Mammary microvascular endothelial cell (primary cell): Measurements from ENCODE around the gene KAT7. TPM values are rescaled to one million over a fixed set of nuclear protein-coding genes. Genes with fewer than 3 reads are reported as not detected.

Source experiments
- total RNA-seq: library from RNA; depleted of rRNA; stranded (reverse); fragments of >200 nt; gene quantifications from 2 replicates; pipeline ENCODE4 v1.2.3, GENCODE V29; 2015

KAT7 gene
- 21.1 and 31.1 TPM in 2 replicates for total RNA-seq

DNA sequence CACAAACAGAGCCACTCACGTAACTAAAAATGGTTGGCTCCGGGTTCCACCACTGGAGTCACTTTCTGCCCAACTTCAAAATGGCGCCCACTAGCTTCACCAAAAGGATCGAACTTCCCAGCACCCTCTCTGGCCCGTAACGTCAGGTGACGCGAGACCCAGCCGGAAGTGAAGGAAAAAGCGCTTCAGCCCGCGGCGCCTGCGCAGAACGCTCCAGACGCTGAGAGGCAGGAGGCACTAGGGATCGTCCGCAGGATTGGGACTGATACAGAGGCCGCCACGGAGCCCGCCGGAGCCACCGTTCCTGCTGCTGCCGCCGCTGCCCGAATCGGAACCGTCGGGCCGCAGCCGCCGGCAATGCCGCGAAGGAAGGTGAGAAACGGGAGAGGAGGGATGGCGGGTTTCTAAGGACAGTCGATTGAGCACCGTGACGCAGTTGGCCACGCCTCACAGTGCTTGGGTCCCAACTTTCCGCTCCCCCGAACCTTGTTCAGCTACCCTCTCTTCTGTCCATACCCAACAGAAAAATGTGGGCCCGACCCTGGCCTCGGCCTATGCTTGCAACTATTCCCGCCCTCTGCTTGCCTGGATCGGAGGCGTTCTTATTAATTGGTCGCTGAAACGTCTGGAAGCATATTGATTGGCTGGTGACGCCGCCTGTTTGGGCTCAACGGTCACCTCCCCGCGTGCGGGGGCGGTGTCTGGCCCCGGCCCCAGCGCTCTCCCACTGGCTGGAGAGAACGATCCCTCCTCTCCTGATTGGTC is at the start of gene KAT7:
KAT7 (plus strand) TSS at position 204 of the 765 bp plus-strand sequence; CDS start at position 358, 154 bp downstream.

DNA sequence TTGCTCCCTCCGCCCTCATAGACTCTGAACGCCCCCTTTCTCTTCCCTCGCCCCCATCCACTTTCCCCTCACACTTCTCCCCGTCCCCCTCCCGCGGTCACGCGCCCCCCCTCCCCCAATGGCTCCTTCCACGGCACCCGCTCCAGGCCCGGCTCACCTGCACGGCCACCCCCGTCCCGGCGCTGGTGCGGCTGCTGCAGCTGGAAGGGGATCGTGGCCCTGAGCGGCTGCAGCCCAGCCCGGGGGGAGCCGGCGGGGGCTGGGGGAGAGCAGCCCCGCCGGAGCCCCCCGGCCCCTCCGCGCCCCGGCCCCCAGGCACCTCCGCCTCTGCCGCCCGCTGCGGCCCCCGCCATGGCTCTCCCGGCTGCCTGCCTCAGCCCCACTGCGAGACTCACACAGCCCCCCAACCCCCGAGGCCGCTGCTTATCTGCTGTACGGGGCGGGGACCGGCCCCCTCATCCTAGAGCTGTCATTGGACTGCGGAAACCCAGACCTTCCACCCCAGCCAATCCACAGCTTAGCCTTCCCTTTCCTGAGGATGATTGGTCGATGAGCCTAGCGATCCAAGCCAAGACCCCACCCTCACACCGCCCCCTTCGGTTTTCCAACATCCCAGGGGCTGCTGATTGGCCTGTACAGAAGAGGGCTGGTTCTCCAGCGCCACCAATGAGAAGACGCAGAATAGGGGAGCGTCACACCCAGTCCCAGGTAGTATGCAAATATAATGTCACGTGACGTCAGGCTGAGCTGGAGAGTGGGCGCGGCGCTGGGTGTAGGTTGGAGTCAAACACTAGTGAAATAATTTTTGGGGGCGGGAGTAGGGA is 24.5 kb upstream of the KAT7 start, which contains the start of gene FAM117A:
FAM117A (minus strand) TSS at position 397 of the 824 bp plus-strand sequence; CDS start at position 353, 44 bp downstream.

DNA sequence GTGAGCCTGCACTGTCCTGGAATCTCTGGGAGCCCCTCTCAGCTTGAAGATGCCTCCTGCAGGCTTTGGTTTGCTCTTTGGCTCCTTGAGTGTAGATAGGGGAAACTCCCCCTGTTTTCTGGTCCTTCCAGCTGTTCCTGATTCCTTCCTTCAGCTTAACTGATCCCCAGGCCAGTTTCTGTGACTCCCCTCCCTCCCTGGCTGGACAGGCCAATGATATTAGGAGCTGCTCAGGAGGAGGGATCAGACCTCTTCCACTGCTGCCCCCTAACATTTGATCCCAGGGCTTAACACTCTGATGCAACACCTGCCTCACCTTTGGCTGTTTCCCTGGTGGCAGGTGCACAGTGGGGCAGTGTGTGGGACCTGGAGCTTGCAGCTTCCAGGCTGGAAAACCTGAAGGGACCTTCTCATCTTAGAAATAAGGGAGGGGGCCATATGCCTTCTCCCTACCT is 59.6 kb downstream of the KAT7 start, which contains the start of gene TAC4:
TAC4 (minus strand) TSS at position 51 of the 455 bp plus-strand sequence. CDS start 52 bp downstream, outside the sequence.

Other genes with a start within 250 kb of the KAT7 start
- gene NXPH3, start 212.8 kb upstream of the KAT7 start, total RNA-seq = 0.13 and 0.54 TPM in 2 replicates
- 39.6 and 46.6 TPM in 2 replicates for gene SPOP, start 110.6 kb upstream of the KAT7 start, total RNA-seq
- gene SLC35B1, start 80.7 kb upstream of the KAT7 start, total RNA-seq = 82.3 and 84.7 TPM in 2 replicates
- gene FAM117A, start 24.6 kb upstream of the KAT7 start, total RNA-seq = 9.3 and 10.0 TPM in 2 replicates
- not detected in 2 replicates for gene TAC4, start 59.4 kb downstream of the KAT7 start, total RNA-seq
- gene DLX4, start 180.5 kb downstream of the KAT7 start, total RNA-seq = not detected in 2 replicates
- gene DLX3, start 206.5 kb downstream of the KAT7 start, total RNA-seq = not detected in 2 replicates